Occipital lobe (tissue), 2 donors: Measurements from ENCODE around the gene ZNF239. TPM values are rescaled to one million over a fixed set of nuclear protein-coding genes. Genes with fewer than 3 reads are reported as not detected.
"Not testable (repeated sequence)": the region's sequence is repeated elsewhere in the genome, so short reads cannot be mapped to it uniquely, and the experiment has no call there.

Experiments used
- DNase-seq: peaks from one replicate; lab custom pipeline; 2025; lab: John Stamatoyannopoulos, UW
- total RNA-seq: library from RNA; depleted of rRNA; stranded (reverse); fragments of >200 nt; gene quantifications from one replicate; pipeline ENCODE4 v1.2.3, GENCODE V29; 2014

ZNF239 gene
- total RNA-seq = 25.9 TPM

DNA sequence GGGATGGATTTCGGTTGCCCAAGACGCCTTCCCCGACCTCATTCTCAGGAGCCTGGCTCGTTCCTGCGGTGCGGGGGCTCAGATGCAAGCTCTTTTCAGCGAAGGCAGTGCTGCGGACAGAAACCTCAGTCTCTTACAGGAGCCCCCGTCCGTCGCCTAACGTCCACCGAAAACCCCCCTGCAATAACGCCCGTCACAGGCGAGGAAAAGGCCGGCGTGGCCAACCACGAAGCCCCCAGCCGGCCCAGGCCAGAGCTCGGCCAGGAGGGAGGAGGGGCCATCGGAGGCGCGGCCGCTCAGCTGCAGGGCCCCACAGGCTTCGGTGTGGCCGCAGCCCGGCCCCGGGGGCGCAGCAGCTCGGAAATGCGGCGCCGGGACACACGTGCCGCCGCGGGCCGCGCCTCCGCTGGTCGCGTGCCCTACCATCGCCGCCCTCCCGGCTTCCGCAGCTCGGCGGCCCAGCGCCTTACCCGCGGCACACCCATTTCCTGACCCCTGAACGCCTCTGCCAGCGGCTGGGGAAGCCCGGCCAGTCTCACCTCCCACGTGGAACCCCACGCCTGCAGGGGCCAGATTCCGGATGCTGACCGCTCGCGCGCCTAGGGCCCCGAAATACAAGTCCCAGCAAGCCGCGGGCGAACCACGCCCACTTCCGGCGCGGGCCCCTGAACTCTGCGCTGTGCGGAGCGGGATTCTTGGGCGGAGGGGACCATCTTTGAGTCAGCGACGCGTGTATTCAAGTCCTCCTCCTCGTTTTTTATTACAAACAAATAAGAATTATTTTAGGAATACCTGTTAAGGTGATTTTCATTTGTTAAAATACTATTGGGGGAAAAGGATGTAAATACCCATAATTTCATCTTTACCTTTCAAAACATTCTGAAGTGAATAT, at the start of gene ZNF239:
TSS of gene ZNF239 (minus strand) at position 616 of the 892 bp plus-strand sequence. CDS start 16,537 bp downstream, outside the sequence.
- peak; percentile 89 for DNase-seq

DNA sequence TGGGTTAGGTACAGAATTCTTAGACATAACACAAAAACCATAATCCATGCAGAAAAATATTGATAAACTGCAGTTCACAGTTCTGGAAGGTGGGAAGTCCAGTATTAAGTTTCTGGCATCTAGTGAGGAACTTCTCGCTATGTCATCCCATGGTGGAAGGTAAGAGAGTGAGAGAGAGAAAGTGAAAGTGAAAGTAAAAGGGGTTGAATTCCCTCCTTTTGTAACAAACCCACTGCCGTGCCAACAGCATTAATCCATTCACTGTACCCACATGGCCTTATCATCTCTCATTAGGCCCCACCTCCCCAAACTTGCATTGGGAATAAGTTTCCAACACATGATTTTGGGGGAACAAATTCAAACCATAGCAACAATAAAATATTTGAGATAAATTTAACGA, 48.9 kb upstream of the ZNF239 start:
- no peak for DNase-seq

DNA sequence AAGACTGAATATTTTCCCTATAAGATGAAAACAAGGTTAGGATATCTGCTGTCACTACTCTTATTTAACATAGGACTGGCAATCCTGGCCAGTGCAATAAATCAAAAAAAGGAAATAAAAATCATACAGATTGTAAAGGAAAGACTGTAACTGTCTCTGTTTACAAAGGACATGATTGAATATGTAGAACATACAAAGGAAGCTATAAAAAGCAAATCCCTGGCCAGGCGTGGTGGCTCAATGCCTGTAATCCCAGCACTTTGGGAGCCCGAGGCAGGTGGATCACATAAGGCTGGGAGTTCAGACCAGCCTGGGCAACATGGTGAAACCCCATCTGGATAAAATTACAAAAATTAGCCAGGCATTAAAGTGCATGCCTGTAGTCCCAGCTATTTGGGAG, 47.6 kb upstream of the ZNF239 start:
- DNase-seq = no peak

DNA sequence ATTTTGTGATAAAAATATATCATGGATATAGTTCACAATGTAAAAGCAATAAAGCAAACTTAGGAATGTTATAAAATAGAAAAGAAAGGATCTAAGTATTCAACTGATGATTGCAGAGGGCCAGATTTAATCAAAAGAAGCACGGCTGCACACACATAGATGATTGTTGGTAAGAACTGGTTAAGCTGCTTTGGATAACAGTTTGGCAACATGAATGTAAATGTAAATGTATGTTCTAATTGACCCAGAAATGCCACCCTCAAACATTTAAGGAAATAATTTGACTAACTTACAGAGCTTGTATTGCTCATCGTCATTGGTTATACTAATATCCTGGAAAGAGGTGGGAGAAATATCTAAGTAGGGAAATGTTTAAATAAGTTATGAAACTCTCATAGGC, 45.0 kb upstream of the ZNF239 start:
- no peak for DNase-seq

DNA sequence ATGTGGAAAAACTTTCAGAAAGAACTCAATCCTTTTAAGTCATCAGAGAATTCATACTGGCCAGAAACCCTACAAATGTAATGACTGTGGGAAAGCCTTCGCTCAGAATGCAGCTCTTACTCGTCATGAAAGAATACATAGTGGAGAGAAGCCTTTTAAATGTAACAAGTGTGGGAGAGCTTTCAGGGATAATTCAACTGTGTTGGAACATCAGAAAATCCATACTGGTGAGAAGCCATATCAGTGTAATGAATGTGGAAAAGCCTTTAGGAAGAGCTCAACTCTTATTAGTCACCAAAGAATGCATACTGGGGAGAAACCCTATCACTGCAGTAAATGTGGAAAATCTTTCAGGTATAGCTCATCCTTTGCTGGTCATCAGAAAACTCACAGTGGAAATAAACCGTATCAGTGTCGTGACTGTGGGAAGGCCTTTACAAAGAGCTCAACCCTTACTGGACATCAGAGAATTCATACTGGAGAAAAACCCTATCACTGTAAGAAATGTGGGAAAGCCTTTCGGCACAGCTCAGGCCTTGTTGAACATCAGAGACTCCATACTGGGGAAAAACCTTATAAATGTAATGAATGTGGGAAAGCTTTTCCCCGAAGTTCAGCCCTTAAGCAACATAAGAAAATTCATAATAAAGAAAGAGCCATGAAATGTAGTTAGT, 42.4 kb upstream of the ZNF239 start:
- DNase-seq = no peak

DNA sequence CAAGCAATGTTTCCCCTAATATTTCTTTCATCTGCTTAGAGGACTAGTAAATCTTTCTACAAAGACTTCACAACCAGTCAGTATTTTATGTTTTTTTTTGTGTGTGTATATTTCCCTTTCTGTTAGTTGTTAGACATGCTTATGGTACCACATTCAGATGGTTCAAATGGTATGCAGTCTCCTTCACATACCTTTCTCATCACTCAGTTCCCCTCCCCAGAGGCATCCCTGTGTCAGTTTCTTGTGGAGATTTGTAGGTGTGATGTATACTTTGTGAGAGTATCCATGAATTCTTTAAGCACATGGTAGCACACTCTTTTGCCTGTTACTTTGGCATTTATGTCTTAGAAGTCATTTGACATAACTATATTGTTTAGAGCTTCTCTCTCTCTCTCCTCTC, 36.2 kb upstream of the ZNF239 start:
- no peak for DNase-seq

DNA sequence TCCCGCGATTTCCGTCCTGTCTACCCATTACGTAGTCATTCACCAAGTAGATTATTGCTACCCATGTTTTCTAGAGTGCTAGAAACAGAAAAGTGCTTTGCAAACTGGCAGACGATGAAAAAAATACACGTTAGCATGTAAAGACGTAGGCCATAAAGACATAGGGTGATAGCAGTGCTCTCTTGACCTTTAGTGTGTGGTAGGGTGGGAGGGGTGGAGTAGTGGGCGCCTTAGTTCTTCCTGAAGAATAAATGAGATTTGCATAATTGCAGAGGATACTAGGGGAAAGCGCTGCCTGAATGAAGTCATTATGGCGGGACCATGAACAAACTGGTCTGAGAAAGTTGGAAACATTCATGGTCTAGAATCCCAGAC, 32.8 kb upstream of the ZNF239 start:
- DNase-seq = no peak

- DNase-seq = peak; percentile 75
Observed at GRCh38 chr10:43606323-43607198, 32.1 kb upstream of the ZNF239 start, which contains the start of gene ZNF485. Gene ZNF485 (plus strand): TSS chr10:43606438. CDS start chr10:43607051, 613 bp downstream.

- no peak for DNase-seq
Observed at GRCh38 chr10:43605850-43606322, 31.5 kb upstream of the ZNF239 start.

DNA sequence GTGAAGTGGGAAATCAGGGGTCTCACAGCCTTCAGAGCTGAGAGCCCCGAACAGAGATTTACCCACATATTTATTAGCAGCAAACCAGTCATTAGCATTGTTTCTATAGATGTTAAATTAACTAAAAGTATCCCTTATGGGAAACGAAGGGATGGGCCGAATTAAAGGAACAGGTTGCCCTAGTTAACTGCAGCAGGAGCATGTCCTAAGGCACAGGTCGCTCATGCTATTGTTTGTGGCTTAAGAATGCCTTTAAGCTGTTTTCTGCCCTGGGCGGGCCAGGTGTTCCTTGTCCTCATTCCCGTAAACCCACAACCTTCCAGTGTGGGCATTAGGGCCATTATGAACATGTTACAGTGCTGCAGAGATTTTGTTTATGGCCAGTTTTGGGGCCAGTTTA, 27.2 kb upstream of the ZNF239 start:
- DNase-seq = not testable (repeated sequence)

DNA sequence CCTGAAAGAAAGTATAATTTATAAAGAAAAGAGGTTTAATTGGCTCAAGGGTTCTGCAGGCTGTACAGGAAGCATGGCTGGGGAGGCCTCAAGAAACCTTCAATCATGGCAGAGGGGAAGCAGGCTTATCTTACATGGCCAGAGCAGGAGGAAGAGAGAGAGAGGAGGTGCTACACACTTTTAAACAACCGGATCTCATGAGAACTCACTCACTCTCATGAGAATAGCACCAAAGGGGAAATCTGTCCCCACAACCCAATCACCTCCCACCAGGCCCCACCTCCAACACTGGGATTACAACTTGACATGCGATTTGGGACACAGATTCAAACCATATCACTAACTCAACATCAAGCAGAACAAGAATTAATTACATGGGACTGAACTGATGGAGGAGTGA, 24.9 kb upstream of the ZNF239 start:
- DNase-seq = no peak

- no peak for DNase-seq
Observed at GRCh38 chr10:43598446-43598845, 24.0 kb upstream of the ZNF239 start.

DNA sequence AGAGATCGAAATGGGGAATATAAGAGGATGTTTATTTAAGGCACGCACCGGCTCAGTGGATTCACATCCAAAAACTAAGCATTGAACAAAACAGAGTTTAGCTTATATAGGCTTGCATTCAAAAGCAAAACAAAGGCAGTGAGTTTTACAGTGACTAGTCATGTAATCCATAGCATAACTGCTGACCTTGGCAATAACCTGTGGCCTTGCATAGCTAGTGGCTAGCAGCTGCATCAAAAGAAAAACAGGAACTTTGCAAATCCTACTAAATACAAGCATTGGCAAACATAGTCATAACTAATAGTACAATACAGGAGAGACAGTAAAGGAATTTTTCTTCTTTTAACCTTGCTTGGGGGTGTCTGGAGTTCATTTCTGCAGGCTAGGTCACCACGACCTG, 22.1 kb upstream of the ZNF239 start:
- DNase-seq = no peak

GRCh38 chr10:43595739-43596298, 21.4 kb upstream of the ZNF239 start:
- no peak for DNase-seq

- no peak for DNase-seq
Observed at GRCh38 chr10:43594944-43595589, 20.7 kb upstream of the ZNF239 start.

- no peak for DNase-seq
Observed at GRCh38 chr10:43591303-43591904, 17.0 kb upstream of the ZNF239 start.

DNA sequence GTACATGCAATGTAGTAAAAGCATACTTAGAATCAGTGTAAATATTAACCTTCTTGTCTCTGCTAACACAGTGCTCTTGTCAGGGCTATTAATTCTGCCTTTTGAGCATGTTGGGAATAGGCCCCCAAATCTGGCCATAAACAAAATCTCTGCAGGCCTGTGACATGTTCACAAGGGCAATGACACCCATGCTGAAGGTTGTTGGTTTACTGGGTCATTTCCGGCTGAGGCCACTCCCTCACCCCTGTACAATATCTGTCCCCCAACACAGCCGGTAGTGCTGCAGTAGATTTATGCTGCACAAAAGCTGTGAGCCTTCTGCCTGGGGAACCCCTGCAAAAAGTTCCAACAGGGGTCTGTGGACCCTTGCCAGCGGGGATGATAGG, 12.3 kb upstream of the ZNF239 start:
- not testable (repeated sequence) for DNase-seq

DNA sequence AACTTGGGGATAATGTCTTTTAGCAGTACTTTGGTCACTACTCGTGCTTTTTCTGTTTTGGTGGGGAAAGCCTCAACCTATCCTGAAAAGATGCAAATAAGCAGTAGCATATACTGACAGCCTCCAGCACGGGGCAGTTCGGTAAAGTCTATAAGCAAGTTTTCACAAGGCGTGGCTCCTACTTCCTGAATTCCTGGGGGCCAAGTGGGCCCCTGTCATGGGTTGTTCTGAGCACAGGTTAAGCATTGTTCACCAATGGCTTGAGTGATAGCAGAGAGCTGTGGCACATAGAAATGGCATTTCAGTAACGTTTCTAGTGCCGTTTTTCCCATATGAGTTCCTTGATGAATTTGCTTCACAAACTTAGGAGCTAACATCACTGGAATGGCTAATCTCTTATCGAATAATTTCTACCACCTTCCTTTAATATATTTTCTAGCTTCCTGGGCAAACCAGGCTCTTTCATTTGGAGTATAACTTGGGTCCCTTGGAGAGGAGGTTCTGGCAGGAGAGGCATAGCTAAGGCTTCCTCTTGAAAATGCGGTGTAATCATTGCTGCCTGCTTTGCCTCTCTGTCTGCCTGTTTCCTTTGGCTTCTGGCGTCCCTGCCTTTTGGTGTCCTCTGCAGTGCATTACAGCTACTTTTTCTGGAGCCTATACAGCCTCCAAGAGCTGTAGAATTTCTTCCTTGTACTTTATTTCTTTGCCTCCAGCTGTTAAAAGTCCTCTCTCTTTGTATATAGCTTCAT, 11.7 kb upstream of the ZNF239 start:
- DNase-seq = no peak

GRCh38 chr10:43585046-43585445, 10.6 kb upstream of the ZNF239 start:
- DNase-seq = no peak

DNA sequence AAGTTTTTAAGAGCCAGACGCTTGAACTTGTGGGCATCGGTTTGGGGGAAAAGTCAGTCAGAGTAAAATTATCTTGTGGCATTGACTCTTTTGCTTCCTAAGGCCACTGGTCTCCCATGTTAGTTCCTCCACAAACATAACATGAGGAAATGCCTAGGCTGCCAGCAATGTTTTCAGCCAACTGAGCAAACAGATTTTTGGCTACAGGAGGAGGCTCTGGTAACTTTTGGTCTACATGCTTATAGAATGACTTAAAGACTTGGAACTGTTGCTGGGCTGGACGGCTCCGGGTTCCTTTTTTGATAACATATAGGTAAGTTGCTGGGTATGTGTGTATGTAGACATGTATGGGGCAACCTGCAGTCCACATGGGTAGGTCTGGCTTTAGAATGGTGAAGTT, 9.6 kb upstream of the ZNF239 start:
- no peak for DNase-seq
